ENCODE measurements around the gene SCAF4. TPM values are rescaled to one million over a fixed set of nuclear protein-coding genes. Genes with fewer than 3 reads are reported as not detected.

Gene SCAF4
- total and polyA plus RNA-seq, 2 of the 8 experiments (the other 6 are each of a cell fraction or from before 2014, with no cell fraction given) = 28.9 to 55.1 TPM

DNA sequence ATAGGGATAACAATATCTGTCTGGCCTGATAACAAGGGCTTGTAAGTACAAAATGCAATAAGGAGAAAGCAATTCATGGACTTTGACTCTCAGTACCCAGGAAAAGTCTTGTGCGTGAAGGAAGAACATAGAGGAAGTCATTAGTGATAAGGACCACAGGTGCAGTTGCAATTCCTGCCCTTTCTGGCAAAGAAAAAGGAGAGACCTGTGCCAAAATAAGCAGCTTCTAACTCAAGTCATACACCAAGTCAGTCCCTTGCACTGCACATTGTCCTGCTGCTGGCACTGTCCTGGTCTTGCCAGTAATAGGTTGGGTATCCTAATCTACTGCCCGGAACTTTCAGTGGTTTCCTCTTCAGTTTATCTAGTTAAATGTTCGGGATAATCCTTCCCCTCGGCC is 87.3 kb downstream of the SCAF4 start:
- WGBS, 2 experiments (ENCODE audit: extremely low coverage in 1 of 2, insufficient coverage in 1 of 2, insufficient read length in 1 of 2, insufficient replicate concordance in 2 of 2, low coverage in 1 of 2, low lambda C conversion rate in 2 of 2, missing lambda C conversion rate in 1 of 2) = 94% methylated on average over 4 of the region's 4 CpGs; no CpG with 5 or more reads in 1 of the 2 experiments
- Histone ChIP-seq H3K27me3 (replicated peaks in 1 of 4; ENCODE audit: control insufficient read depth in 3 of 4, extremely low read depth in 1 of 4, insufficient read depth in 3 of 4, low read length in 3 of 4) (no peaks in the 10 kb centered on the region), H3K4me3 (ENCODE audit: extremely low read depth in 1 of 4, insufficient read depth in 2 of 4, low read depth in 3 of 4, low read length in 4 of 4) (no peak overlapping the region)
- TF ChIP-seq, protein P1, sequence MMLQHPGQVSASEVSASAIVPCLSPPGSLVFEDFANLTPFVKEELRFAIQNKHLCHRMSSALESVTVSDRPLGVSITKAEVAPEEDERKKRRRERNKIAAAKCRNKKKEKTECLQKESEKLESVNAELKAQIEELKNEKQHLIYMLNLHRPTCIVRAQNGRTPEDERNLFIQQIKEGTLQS (IDR thresholded peaks at IDR 0.05; ENCODE audit: insufficient read depth, low read depth, low read length) = no peak
- TF ChIP-seq BCL11A (IDR thresholded peaks at IDR 0.05; ENCODE audit: low read depth in 2 of 2, low read length in 2 of 2) (no peak), RAD21 (IDR thresholded peaks at IDR 0.05 in 1 of 2, conservative IDR thresholded peaks at IDR 0.05 in 1 of 2; ENCODE audit: low read depth in 2 of 2, low read length in 2 of 2) (no peak), CREB1 (IDR thresholded peaks at IDR 0.05) (no peak), MAFK (IDR thresholded peaks at IDR 0.05; ENCODE audit: low read depth, low read length) (no peak), SUZ12 (IDR thresholded peaks at IDR 0.05; ENCODE audit: low read length) (no peak), KDM1A (IDR thresholded peaks at IDR 0.05; ENCODE audit: borderline replicate concordance, low read length) (no peak), ZNF274 (IDR thresholded peaks at IDR 0.05; ENCODE audit: borderline replicate concordance, extremely low read depth, low read length) (no peak), RFX5 (IDR thresholded peaks at IDR 0.05; ENCODE audit: borderline replicate concordance, low read depth, low read length) (no peak), RBBP5 (IDR thresholded peaks at IDR 0.05; ENCODE audit: borderline replicate concordance, low read depth, low read length) (no peak)
- TF ChIP-seq, protein P2, sequence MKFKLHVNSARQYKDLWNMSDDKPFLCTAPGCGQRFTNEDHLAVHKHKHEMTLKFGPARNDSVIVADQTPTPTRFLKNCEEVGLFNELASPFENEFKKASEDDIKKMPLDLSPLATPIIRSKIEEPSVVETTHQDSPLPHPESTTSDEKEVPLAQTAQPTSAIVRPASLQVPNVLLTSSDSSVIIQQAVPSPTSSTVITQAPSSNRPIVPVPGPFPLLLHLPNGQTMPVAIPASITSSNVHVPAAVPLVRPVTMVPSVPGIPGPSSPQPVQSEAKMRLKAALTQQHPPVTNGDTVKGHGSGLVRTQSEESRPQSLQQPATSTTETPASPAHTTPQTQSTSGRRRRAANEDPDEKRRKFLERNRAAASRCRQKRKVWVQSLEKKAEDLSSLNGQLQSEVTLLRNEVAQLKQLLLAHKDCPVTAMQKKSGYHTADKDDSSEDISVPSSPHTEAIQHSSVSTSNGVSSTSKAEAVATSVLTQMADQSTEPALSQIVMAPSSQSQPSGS (IDR thresholded peaks at IDR 0.05; ENCODE audit: low read length) = no peak

More for the DNA sequence above, 87.3 kb downstream of the SCAF4 start:
- POLR2A ChIA-PET (ENCODE audit: partially characterized antibody) = interaction anchor here (1.1 to 1.3 kb wide), 2 partner anchors 16 to 21 kb away, joined by 3 to 4 read pairs; no protein-coding TSS in a partner anchor
- Histone ChIP-seq H3K9ac (replicated peaks in 1 of 4; ENCODE audit: extremely low read depth in 1 of 4, low read depth in 3 of 4, low read length in 3 of 4) (no peak overlapping the region), H3K18ac (ENCODE audit: extremely low read depth, low read length) (no peak overlapping the region), H2AFZ (ENCODE audit: low read length) (no peak overlapping the region), H4K5ac (ENCODE audit: insufficient read length, low read depth, low read length) (no peak overlapping the region), H3K14ac (ENCODE audit: insufficient read length) (no peak overlapping the region), H2BK20ac (ENCODE audit: low read length) (no peak overlapping the region), H3K4ac (replicated peaks; ENCODE audit: insufficient read length, low read depth, low read length) (no peak overlapping the region), H3K79me2 (ENCODE audit: control insufficient read depth in 1 of 2, insufficient read depth in 2 of 2, low read length in 2 of 2) (no peaks in the 10 kb centered on the region), H2BK5ac (ENCODE audit: low read depth, low read length) (no peak overlapping the region), H4K8ac (ENCODE audit: extremely low read depth, insufficient read depth, low read length) (no peak overlapping the region), H3K9me3 (ENCODE audit: insufficient read depth in 2 of 2, low read depth in 1 of 2, low read length in 1 of 2) (no peaks in the 10 kb centered on the region), H4K91ac (replicated peaks; ENCODE audit: insufficient read length, low read length) (no peak overlapping the region), H3K23ac (ENCODE audit: insufficient read length) (no peak overlapping the region), H2BK120ac (replicated peaks; ENCODE audit: low read depth, low read length) (no peak overlapping the region), H3K4me2 (ENCODE audit: insufficient read depth in 1 of 2, low read depth in 2 of 2, low read length in 2 of 2) (no peak overlapping the region), H3K36me3 (ENCODE audit: control insufficient read depth in 2 of 4, insufficient read depth in 4 of 4, low read length in 3 of 4) (no peaks in the 10 kb centered on the region), H3K79me1 (ENCODE audit: low read depth, low read length) (no peaks in the 10 kb centered on the region; the same call in 1 of the 2 replicates), H2BK12ac (ENCODE audit: low read depth, low read length) (no peak overlapping the region), H2BK15ac (ENCODE audit: low read length) (no peak overlapping the region), H3K27ac (ENCODE audit: low read depth, low read length) (no peak overlapping the region), H3K23me2 (ENCODE audit: low read depth, low read length) (no peaks in the 10 kb centered on the region), H2AK5ac (ENCODE audit: low read depth, low read length) (no peak overlapping the region), H4K20me1 (replicated peaks in 1 of 2; ENCODE audit: control insufficient read depth in 1 of 2, insufficient read depth in 2 of 2, low read length in 2 of 2) (no peaks in the 10 kb centered on the region), H3K56ac (replicated peaks; ENCODE audit: insufficient read length, low read depth, low read length) (no peak overlapping the region), H3K4me1 (replicated peaks in 1 of 4; ENCODE audit: control insufficient read depth in 3 of 4, insufficient read depth in 4 of 4, low read length in 3 of 4) (no peaks in the 10 kb centered on the region)
- CTCF ChIA-PET (ENCODE audit: partially characterized antibody) = no interaction called here
- DNase-seq (ENCODE audit: low read depth in 1 of 2, low spot score in 2 of 2) (no peak), FAIRE-seq (no peak)
